ENCODE measurements around the gene PF4V1. TPM values are rescaled to one million over a fixed set of nuclear protein-coding genes. Genes with fewer than 3 reads are reported as not detected.

The PF4V1 gene
- total RNA-seq, 6 experiments from 2014 or later: not detected

- peak within 1 kb of the TSS; percentile 88 for H3K4me3 Mint-ChIP-seq
- DNase-seq: no peak
- H3K4me1 Mint-ChIP-seq (ENCODE audit: low read depth): peaks cover 33% of the 10 kb centered on the region
- no peaks in the 10 kb centered on the region for H3K9me3 Mint-ChIP-seq
- TF ChIP-seq, protein P1, sequence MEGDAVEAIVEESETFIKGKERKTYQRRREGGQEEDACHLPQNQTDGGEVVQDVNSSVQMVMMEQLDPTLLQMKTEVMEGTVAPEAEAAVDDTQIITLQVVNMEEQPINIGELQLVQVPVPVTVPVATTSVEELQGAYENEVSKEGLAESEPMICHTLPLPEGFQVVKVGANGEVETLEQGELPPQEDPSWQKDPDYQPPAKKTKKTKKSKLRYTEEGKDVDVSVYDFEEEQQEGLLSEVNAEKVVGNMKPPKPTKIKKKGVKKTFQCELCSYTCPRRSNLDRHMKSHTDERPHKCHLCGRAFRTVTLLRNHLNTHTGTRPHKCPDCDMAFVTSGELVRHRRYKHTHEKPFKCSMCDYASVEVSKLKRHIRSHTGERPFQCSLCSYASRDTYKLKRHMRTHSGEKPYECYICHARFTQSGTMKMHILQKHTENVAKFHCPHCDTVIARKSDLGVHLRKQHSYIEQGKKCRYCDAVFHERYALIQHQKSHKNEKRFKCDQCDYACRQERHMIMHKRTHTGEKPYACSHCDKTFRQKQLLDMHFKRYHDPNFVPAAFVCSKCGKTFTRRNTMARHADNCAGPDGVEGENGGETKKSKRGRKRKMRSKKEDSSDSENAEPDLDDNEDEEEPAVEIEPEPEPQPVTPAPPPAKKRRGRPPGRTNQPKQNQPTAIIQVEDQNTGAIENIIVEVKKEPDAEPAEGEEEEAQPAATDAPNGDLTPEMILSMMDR (IDR thresholded peaks at IDR 0.05): peak; percentile 20; the same call in 1 of the 2 replicates
- peaks cover 2% of the 10 kb centered on the region; the same call in 1 of the 2 replicates for H3K27me3 Mint-ChIP-seq (ENCODE audit: insufficient read depth)
- H3K27ac Mint-ChIP-seq: peak within 1 kb of the TSS; percentile 26; the same call in 1 of the 2 replicates
- H3K36me3 Mint-ChIP-seq (ENCODE audit: low read depth): no peaks in the 10 kb centered on the region; the same call in 1 of the 2 replicates
Observed at GRCh38 chr4:73869130-73870055, 16.3 kb downstream of the PF4V1 start, which contains the start of gene CXCL1. CXCL1 (plus strand) TSS chr4:73869393; CDS start chr4:73869471, 78 bp downstream.

GRCh38 chr4:73870260-73870659 lies 17.2 kb downstream of the PF4V1 start:
- H3K36me3 Mint-ChIP-seq (ENCODE audit: low read depth): no peaks in the 10 kb centered on the region; the same call in 1 of the 2 replicates

DNA sequence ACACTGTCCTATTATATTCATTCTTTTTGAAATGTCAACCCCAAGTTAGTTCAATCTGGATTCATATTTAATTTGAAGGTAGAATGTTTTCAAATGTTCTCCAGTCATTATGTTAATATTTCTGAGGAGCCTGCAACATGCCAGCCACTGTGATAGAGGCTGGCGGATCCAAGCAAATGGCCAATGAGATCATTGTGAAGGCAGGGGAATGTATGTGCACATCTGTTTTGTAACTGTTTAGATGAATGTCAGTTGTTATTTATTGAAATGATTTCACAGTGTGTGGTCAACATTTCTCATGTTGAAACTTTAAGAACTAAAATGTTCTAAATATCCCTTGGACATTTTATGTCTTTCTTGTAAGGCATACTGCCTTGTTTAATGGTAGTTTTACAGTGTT lies 17.7 kb downstream of the PF4V1 start:
- no peak for DNase-seq
- Mint-ChIP-seq H3K9me3 (no peaks in the 10 kb centered on the region), H3K4me3 (peak overlapping the region; percentile 88; the same call in 1 of the 2 replicates), H3K27me3 (ENCODE audit: insufficient read depth) (peaks cover 2% of the 10 kb centered on the region; the same call in 1 of the 2 replicates), H3K27ac (no peak overlapping the region), H3K4me1 (ENCODE audit: low read depth) (peaks cover 38% of the 10 kb centered on the region), H3K36me3 (ENCODE audit: low read depth) (no peaks in the 10 kb centered on the region; the same call in 1 of the 2 replicates)
- TF ChIP-seq, protein P1 (IDR thresholded peaks at IDR 0.05): no peak

More at GRCh38 chr4:73870260-73870659, 17.2 kb downstream of the PF4V1 start:
- no peak overlapping the region for H3K27ac Mint-ChIP-seq
- no peak for DNase-seq
- peaks cover 37% of the 10 kb centered on the region for H3K4me1 Mint-ChIP-seq (ENCODE audit: low read depth)
- H3K4me3 Mint-ChIP-seq: peak overlapping the region; percentile 88; the same call in 1 of the 2 replicates
- TF ChIP-seq, protein P1 (IDR thresholded peaks at IDR 0.05): no peak
- H3K27me3 Mint-ChIP-seq (ENCODE audit: insufficient read depth): peaks cover 2% of the 10 kb centered on the region; the same call in 1 of the 2 replicates
- no peaks in the 10 kb centered on the region for H3K9me3 Mint-ChIP-seq

DNA sequence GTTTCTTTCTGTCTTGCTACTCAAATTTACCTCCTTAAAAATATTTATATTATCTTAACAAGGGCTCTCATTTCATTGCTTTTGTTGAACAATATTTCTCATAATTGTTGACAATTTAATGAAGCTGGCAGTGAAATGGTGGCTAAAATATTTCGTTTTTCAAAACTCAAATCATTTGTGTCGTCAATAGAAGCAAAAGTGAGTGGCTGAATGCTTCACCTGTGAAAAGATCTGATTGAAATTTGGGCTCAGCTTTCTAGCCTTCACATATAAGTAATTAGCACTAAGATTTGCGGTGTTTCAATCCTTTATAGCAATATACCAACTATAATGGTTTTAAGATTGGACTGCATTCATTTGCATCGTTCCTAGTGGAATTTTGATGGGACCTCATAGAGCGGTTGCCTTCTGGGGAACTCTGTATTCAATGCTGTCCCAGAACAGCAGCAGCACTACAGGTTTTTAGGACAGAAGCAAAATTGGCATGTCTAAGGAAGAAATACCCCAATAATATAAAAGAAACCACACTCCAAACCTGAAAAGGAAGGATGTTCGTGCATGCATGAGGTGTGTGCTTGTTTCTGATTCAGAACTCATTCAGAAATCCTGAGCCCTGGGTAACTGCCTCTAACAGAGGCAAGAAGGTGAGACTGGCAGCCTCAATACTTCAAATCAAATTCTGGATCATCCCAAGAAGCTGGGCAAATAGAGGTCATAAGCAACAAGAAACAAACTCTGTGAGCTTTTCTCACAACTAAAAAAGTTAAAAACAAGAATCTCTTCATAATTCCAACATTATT lies 18.6 kb downstream of the PF4V1 start:
- H3K4me1 Mint-ChIP-seq (ENCODE audit: low read depth): peaks cover 38% of the 10 kb centered on the region
- H3K4me3 Mint-ChIP-seq: no peak overlapping the region
- TF ChIP-seq, protein P1 (IDR thresholded peaks at IDR 0.05): no peak
- DNase-seq: no peak
- H3K9me3 Mint-ChIP-seq: no peaks in the 10 kb centered on the region
- no peaks in the 10 kb centered on the region; the same call in 1 of the 2 replicates for H3K36me3 Mint-ChIP-seq (ENCODE audit: low read depth)
- no peak overlapping the region for H3K27ac Mint-ChIP-seq
- peaks cover 2% of the 10 kb centered on the region; the same call in 1 of the 2 replicates for H3K27me3 Mint-ChIP-seq (ENCODE audit: insufficient read depth)
